ENCODE measurements around the gene EXOC4. TPM values are rescaled to one million over a fixed set of nuclear protein-coding genes. Genes with fewer than 3 reads are reported as not detected.

Gene EXOC4
- total and polyA plus RNA-seq, 2 of the 8 experiments (the other 6 are each of a cell fraction or from before 2014, with no cell fraction given): 27.0 to 67.3 TPM

- Histone ChIP-seq H4K91ac (replicated peaks; ENCODE audit: insufficient read length, low read length) (no peak overlapping the region), H4K5ac (ENCODE audit: insufficient read length, low read depth, low read length) (no peak overlapping the region), H3K18ac (ENCODE audit: extremely low read depth, low read length) (no peak overlapping the region), H3K14ac (ENCODE audit: insufficient read length) (no peak overlapping the region), H3K23ac (ENCODE audit: insufficient read length) (no peak overlapping the region), H2BK120ac (replicated peaks; ENCODE audit: low read depth, low read length) (no peak overlapping the region), H2BK20ac (ENCODE audit: low read length) (no peak overlapping the region), H3K4ac (replicated peaks; ENCODE audit: insufficient read length, low read depth, low read length) (no peak overlapping the region), H4K20me1 (replicated peaks in 1 of 2; ENCODE audit: control insufficient read depth in 1 of 2, insufficient read depth in 2 of 2, low read length in 2 of 2) (no peaks in the 10 kb centered on the region), H3K79me1 (ENCODE audit: low read depth, low read length) (no peaks in the 10 kb centered on the region), H3K27me3 (replicated peaks in 1 of 4; ENCODE audit: control insufficient read depth in 3 of 4, extremely low read depth in 1 of 4, insufficient read depth in 3 of 4, low read length in 3 of 4) (no peaks in the 10 kb centered on the region), H2BK5ac (ENCODE audit: low read depth, low read length) (no peak overlapping the region), H3K4me3 (ENCODE audit: extremely low read depth in 1 of 4, insufficient read depth in 2 of 4, low read depth in 3 of 4, low read length in 4 of 4) (no peak overlapping the region), H3K9ac (replicated peaks in 1 of 4; ENCODE audit: extremely low read depth in 1 of 4, low read depth in 3 of 4, low read length in 3 of 4) (no peak overlapping the region), H4K8ac (ENCODE audit: extremely low read depth, insufficient read depth, low read length) (no peak overlapping the region), H3K27ac (ENCODE audit: low read depth, low read length) (no peak overlapping the region), H3K4me1 (replicated peaks in 1 of 4; ENCODE audit: control insufficient read depth in 3 of 4, insufficient read depth in 4 of 4, low read length in 3 of 4) (no peaks in the 10 kb centered on the region), H2BK15ac (ENCODE audit: low read length) (no peak overlapping the region), H3K56ac (replicated peaks; ENCODE audit: insufficient read length, low read depth, low read length) (no peak overlapping the region), H2AK5ac (ENCODE audit: low read depth, low read length) (no peak overlapping the region), H2AFZ (ENCODE audit: low read length) (no peak overlapping the region), H3K9me3 (ENCODE audit: insufficient read depth in 2 of 2, low read depth in 1 of 2, low read length in 1 of 2) (no peaks in the 10 kb centered on the region), H3K36me3 (ENCODE audit: control insufficient read depth in 2 of 4, insufficient read depth in 4 of 4, low read length in 3 of 4) (no peaks in the 10 kb centered on the region; a peak in 1 of 8 replicates), H3K79me2 (ENCODE audit: control insufficient read depth in 1 of 2, insufficient read depth in 2 of 2, low read length in 2 of 2) (no peaks in the 10 kb centered on the region), H2BK12ac (ENCODE audit: low read depth, low read length) (no peak overlapping the region), H3K23me2 (ENCODE audit: low read depth, low read length) (no peaks in the 10 kb centered on the region), H3K4me2 (ENCODE audit: insufficient read depth in 1 of 2, low read depth in 2 of 2, low read length in 2 of 2) (no peak overlapping the region)
- 87% methylated on average over 6 of the region's 6 CpGs; no CpG with 5 or more reads in 1 of the 2 experiments for WGBS, 2 experiments (ENCODE audit: extremely low coverage in 1 of 2, insufficient coverage in 1 of 2, insufficient read length in 1 of 2, insufficient replicate concordance in 2 of 2, low coverage in 1 of 2, low lambda C conversion rate in 2 of 2, missing lambda C conversion rate in 1 of 2)
- CTCF ChIA-PET (ENCODE audit: partially characterized antibody): interaction anchor here (0.5 to 1.7 kb wide), 3 partner anchors 18 to 551 kb away, joined by 3 read pairs; no protein-coding TSS in a partner anchor
- FAIRE-seq (no peak), DNase-seq (ENCODE audit: low read depth in 1 of 2, low spot score in 2 of 2) (no peak)
- POLR2A ChIA-PET (ENCODE audit: partially characterized antibody): interaction anchor here (1.3 kb wide), 1 partner anchor 8 kb away, joined by 3 read pairs; no protein-coding TSS in a partner anchor
- TF ChIP-seq RNF2 (IDR thresholded peaks at IDR 0.05; ENCODE audit: borderline replicate concordance, low read depth, low read length, missing control alignments, poor library complexity, severe bottlenecking) (no peak), SIN3A (conservative IDR thresholded peaks at IDR 0.05 in 1 of 2, IDR thresholded peaks at IDR 0.05 in 1 of 2; ENCODE audit: low read depth in 1 of 2, low read length in 2 of 2) (no peak), TEAD4 (IDR thresholded peaks at IDR 0.05; ENCODE audit: low read depth, low read length) (no peak), MAX (IDR thresholded peaks at IDR 0.05) (no peak), POU5F1 (IDR thresholded peaks at IDR 0.05; ENCODE audit: low read depth, low read length) (no peak), TCF12 (IDR thresholded peaks at IDR 0.05; ENCODE audit: low read depth, low read length) (no peak), KDM1A (IDR thresholded peaks at IDR 0.05; ENCODE audit: borderline replicate concordance, low read length) (no peak), CTCF (IDR thresholded peaks at IDR 0.05; ENCODE audit: control extremely low read depth in 1 of 3, insufficient read depth in 1 of 3, low read depth in 1 of 3, low read length in 3 of 3) (no peak), BCL11A (IDR thresholded peaks at IDR 0.05; ENCODE audit: low read depth in 2 of 2, low read length in 2 of 2) (no peak)
Measured at GRCh38 chr7:133983685-133984419, 731.0 kb downstream of the EXOC4 start.
